ENCODE results near the gene SERAC1. TPM values are rescaled to one million over a fixed set of nuclear protein-coding genes. Genes with fewer than 3 reads are reported as not detected.
A peak's percentile ranks its signal among the peaks of the same experiment; 100 is the strongest.

SERAC1 gene
- total RNA-seq, 1 donor: 11.2 TPM

DNA sequence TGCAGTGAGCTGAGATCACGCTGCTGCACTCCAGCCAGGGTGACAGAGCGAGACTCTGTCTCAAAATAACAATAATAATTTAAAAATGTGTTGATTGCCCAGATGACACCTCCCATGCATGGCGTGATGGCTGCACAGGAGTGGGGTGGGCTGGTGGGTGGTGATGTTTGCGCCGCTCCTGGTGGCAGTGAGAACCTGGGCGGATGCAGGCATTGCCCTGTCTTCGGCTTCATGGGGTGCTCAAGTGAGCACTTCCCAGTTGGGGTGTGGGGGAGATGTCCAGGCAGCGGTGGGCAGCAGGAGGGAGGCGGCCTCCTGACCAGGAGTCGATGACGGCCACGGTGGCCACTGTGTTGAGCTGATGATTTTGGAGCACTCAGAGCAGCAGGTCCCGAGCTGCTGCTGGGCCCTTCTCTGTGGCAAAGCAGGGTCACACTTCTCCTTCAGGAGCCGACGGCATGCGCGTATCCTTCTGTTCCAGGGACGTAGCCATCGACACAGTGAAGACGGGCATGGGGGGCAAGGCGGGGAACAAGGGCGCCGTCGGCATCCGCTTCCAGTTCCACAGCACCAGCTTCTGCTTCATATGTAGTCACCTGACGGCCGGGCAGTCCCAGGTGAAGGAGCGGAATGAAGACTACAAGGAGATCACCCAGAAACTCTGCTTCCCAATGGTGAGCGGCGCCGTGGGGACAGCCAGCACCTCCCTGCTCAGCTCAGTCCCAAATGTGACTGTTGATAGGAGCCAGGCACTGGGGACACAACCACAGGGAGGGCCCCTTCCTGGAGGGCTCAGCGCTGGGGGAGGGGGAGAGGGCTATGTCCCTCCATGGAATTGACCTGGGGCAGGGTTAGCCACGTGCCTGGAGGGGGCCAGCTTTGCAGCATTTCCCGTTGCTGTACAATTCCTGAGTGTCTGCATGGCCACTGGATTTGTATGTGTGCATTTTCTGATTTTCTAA lies 96.7 kb downstream of the SERAC1 start:
- no peak for DNase-seq (ENCODE audit: low read depth)
- H3K4me3 ChIP-seq (ENCODE audit: low read depth, low read length): no peak overlapping the region
- TF ChIP-seq, protein P1, sequence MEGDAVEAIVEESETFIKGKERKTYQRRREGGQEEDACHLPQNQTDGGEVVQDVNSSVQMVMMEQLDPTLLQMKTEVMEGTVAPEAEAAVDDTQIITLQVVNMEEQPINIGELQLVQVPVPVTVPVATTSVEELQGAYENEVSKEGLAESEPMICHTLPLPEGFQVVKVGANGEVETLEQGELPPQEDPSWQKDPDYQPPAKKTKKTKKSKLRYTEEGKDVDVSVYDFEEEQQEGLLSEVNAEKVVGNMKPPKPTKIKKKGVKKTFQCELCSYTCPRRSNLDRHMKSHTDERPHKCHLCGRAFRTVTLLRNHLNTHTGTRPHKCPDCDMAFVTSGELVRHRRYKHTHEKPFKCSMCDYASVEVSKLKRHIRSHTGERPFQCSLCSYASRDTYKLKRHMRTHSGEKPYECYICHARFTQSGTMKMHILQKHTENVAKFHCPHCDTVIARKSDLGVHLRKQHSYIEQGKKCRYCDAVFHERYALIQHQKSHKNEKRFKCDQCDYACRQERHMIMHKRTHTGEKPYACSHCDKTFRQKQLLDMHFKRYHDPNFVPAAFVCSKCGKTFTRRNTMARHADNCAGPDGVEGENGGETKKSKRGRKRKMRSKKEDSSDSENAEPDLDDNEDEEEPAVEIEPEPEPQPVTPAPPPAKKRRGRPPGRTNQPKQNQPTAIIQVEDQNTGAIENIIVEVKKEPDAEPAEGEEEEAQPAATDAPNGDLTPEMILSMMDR (IDR thresholded peaks at IDR 0.05; ENCODE audit: insufficient read depth, low read length): no peak

DNA sequence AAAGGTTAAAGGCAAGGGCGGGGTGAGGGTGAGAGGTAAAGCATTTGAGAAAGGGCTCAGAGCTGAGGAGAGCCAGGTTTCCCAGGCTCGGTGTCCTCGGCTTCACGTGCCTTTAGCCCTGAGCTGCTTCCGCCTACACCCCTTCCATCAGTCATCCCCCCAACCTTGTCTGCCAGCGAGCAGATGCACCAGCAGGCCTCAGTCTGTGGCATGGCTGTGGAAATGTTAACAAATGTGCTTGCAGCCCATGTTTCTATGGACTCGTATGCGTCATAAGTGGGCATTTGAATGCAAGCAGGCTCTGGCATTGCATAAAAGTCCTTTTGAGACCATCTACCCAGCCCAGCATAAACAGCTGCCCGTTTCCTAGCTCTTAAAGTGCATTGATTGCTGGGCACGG lies 97.5 kb downstream of the SERAC1 start:
- TF ChIP-seq, protein P1 (IDR thresholded peaks at IDR 0.05; ENCODE audit: insufficient read depth, low read length): no peak
- no peak for DNase-seq (ENCODE audit: low read depth)
- no peak overlapping the region for H3K4me3 ChIP-seq (ENCODE audit: low read depth, low read length)

DNA sequence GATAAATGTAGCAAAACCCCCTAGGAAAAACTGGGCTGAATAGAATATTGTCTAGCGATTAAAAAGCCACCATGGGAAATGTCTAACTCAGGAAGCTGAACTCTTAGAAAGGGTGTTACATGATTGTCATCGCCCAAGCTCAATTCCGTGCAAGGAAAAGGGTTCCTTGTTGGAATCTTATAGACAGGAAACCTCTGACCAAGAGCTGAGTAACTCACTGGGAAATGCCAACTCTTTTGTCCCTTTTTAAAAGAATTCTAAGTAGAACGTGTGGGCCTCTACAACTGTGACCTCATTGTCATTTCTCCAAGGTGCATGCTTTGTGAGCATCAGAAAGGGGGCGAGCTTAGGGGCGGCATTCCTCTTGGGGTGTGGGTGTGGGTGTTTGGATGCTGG lies 98.3 kb downstream of the SERAC1 start:
- no peak overlapping the region for H3K4me3 ChIP-seq (ENCODE audit: low read depth, low read length)
- peak; percentile 74 for DNase-seq (ENCODE audit: low read depth)
- TF ChIP-seq, protein P1 (IDR thresholded peaks at IDR 0.05; ENCODE audit: insufficient read depth, low read length): no peak

DNA sequence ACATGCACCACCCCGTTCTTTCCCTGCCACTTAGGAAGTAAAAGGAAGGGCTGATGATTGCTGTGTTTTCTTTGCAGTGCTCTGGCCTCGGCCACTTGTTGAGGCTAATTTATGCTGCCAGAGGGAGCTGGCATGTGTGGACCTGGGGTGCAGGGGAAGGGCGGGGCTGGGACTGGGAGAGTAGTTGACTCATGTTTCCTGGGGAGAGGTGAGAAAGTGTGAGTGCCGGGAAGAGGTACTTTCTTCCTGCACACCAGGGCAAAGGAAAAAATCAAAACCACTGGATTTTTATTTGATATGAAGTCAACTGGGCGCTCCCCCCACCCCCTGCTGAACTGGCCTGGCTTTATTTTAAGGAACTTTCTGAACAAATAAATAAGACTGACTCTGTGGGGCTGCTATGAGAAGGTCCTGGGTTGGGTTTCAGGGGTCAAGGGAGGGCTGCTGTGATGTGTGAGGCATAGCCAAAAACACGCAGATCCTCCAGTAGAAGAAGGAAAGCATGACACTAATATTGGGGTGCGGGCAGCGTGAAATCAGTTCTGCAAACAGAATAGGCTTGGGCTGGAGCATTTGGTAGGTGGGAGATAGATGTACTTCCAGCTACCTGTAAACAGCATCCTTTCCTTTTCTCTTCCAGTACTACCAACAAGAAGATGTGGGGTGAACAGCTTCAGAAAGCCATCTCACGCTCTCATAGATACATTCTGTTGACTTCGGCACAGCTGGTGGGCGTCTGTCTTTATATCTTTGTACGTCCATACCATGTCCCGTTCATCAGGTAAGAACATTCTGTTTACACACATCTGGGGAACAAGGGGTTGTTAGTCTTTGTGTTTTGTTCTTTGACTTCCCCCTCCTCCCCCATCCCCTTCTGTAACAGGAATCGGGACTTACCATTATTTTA lies 98.9 kb downstream of the SERAC1 start:
- DNase-seq (ENCODE audit: low read depth): peak; percentile 67
- H3K4me3 ChIP-seq (ENCODE audit: low read depth, low read length): no peak overlapping the region
- TF ChIP-seq, protein P1 (IDR thresholded peaks at IDR 0.05; ENCODE audit: insufficient read depth, low read length): no peak

DNA sequence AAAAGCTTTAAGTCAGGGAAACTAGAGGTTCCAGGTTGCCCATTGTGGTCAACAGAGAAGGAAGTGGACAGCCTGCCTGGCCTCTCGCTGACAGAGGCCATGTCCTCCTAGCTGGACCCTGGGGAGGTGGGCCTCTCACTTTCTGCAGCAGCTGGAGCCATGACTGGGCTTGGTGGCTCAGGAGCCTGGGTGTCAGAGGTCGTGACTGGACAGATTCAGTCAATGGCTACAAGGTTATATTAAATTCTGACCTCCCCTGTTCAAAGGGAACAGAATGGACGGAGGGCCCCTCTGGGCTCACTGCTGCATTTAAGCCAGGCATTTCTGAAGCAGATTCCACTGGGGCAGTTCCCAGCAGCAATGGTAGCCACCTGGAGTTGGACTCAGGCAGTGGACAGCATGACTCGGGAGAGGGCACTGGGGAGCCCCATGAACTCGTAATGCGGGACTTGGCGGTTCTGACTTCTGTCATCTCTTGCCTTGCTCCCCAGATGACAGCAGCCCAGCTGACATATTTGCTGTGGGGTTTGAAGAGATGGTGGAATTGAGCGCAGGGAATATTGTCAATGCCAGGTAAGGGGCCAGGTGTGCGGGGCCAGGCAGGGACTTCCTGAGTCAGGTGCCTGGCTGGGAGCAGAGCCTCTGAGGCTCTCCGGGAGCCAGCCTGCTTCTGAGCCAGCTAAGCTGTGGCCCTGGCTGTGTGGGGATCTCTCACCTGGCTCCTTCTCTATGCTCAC lies 99.7 kb downstream of the SERAC1 start:
- no peak for DNase-seq (ENCODE audit: low read depth)
- TF ChIP-seq, protein P1 (IDR thresholded peaks at IDR 0.05; ENCODE audit: insufficient read depth, low read length): no peak
- no peak overlapping the region for H3K4me3 ChIP-seq (ENCODE audit: low read depth, low read length)

DNA sequence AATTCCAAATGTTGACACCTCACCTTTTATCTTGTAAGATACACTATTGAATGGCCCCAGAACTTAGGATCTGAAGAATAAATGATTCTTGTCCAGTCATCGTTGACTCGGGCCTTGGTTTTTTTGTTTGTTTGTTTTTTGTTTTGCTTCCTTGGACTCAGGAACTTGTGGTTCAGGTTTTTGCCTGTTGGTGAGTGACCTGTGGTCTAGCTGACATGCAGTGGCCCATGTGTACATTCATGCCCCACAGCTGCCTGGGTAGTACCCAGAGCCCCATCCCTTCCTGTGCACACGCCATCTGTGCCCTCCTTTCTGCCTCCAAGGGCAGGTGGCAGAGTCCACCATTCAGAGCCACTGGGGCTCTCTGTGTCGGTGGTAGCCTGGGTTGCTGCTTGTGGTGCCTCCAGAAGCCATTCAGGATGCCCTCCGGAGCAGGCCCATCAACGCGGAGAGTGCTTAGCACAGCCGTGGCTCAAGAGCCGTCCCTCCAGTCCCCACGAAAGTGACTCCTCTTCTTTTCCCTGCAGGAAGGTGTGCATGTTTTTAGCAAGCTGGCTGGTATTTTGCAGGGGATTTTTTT lies 100.5 kb downstream of the SERAC1 start:
- TF ChIP-seq, protein P1 (IDR thresholded peaks at IDR 0.05; ENCODE audit: insufficient read depth, low read length): no peak
- DNase-seq (ENCODE audit: low read depth): no peak

More for the DNA sequence above, 100.5 kb downstream of the SERAC1 start:
- no peak overlapping the region for H3K4me3 ChIP-seq (ENCODE audit: low read depth, low read length)
